KMS-11 (cell line): ENCODE measurements around the gene GNGT1.

Source experiments
- H2AFZ ChIP-seq: fragments of 200-600 bp; sonication (generic); 2 replicates; pipeline ENCODE4 v1.6.1; 2016; ENCODE audit warnings: antibody characterized with exemption, mixed run types, low read depth
- H3K27ac ChIP-seq: fragments of 200-600 bp; sonication (generic); 2 replicates; pipeline ENCODE4 v1.6.1; 2016; ENCODE audit warnings: mild to moderate bottlenecking, mixed run types
- H3K27me3 ChIP-seq: fragments of 200-600 bp; sonication (generic); 2 replicates; pipeline ENCODE4 v1.6.1; 2017; ENCODE audit warnings: mild to moderate bottlenecking, low read depth, mixed run types, moderate library complexity; ENCODE audit not compliant: insufficient read depth
- H3K36me3 ChIP-seq: fragments of 200-600 bp; sonication (generic); 2 replicates; pipeline ENCODE4 v1.6.1; 2017; ENCODE audit warnings: mild to moderate bottlenecking, mixed run types; ENCODE audit not compliant: insufficient read depth
- H3K4me1 ChIP-seq: fragments of 200-600 bp; sonication (generic); 2 replicates; pipeline ENCODE4 v1.6.1; 2016; ENCODE audit warnings: mild to moderate bottlenecking, low read depth, mixed run types; ENCODE audit not compliant: poor library complexity, severe bottlenecking
- H3K4me2 ChIP-seq: fragments of 200-600 bp; sonication (generic); 2 replicates; pipeline ENCODE4 v1.7.0; 2016; ENCODE audit warnings: mild to moderate bottlenecking, mixed run types
- H3K4me3 ChIP-seq: fragments of 200-600 bp; sonication (generic); IDR thresholded peaks from 2 replicates; pipeline ENCODE4 v1.6.1; 2017; ENCODE audit warnings: low read depth, low read length, mixed read lengths; ENCODE audit not compliant: insufficient read depth
- H3K79me2 ChIP-seq: fragments of 200-600 bp; sonication (generic); 2 replicates; pipeline ENCODE4 v1.6.1; 2016; ENCODE audit warnings: low read depth, mixed run types; ENCODE audit not compliant: insufficient read depth
- H3K9ac ChIP-seq: fragments of 200-600 bp; sonication (generic); 2 replicates; pipeline ENCODE4 v1.6.1; 2016; ENCODE audit warnings: mild to moderate bottlenecking, mixed run types
- H4K20me1 ChIP-seq: fragments of 200-600 bp; sonication (generic); 2 replicates; pipeline ENCODE4 v1.6.1; 2016; ENCODE audit warnings: mild to moderate bottlenecking, mixed run types; ENCODE audit not compliant: insufficient read depth
- TF ChIP-seq, protein P1 (sequence below): fragments of 200-600 bp; sonication (generic); conservative IDR thresholded peaks from 2 replicates; pipeline ENCODE4 v1.6.1; 2017; ENCODE audit warnings: low read depth, mild to moderate bottlenecking, antibody characterized with exemption, low read length, moderate library complexity, mixed read lengths

Gene GNGT1

DNA sequence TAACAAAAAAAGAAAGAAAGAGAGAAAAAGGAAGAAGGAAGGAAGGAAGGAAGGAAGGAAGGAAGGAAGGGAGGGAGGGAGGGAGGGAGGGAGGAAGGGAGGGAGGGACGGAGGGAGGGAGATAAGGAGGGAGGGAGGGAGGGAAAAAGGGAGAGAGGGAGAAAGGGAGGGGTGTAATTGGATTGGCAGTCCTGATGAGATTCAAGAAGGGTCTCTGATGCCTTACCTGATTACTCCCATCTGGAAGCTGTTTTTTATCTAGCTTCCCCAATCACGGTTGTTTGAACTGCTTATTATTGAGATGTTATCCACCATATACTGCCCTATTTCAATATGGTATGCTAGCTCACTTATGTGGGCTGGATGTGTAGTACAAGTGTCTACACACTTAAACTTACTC is 42.5 kb downstream of the GNGT1 start:
- H3K27me3 ChIP-seq, result no peaks in the 10 kb centered on the region
- H3K4me3 ChIP-seq, result no peak overlapping the region
- H3K9ac ChIP-seq, result no peak overlapping the region
- no peak overlapping the region for H3K27ac ChIP-seq
- no peaks in the 10 kb centered on the region for H4K20me1 ChIP-seq
- H3K4me1 ChIP-seq, result no peaks in the 10 kb centered on the region
- no peaks in the 10 kb centered on the region for H3K79me2 ChIP-seq
- H3K4me2 ChIP-seq, result no peak overlapping the region
- H2AFZ ChIP-seq, result no peak overlapping the region
- TF ChIP-seq, protein P1, sequence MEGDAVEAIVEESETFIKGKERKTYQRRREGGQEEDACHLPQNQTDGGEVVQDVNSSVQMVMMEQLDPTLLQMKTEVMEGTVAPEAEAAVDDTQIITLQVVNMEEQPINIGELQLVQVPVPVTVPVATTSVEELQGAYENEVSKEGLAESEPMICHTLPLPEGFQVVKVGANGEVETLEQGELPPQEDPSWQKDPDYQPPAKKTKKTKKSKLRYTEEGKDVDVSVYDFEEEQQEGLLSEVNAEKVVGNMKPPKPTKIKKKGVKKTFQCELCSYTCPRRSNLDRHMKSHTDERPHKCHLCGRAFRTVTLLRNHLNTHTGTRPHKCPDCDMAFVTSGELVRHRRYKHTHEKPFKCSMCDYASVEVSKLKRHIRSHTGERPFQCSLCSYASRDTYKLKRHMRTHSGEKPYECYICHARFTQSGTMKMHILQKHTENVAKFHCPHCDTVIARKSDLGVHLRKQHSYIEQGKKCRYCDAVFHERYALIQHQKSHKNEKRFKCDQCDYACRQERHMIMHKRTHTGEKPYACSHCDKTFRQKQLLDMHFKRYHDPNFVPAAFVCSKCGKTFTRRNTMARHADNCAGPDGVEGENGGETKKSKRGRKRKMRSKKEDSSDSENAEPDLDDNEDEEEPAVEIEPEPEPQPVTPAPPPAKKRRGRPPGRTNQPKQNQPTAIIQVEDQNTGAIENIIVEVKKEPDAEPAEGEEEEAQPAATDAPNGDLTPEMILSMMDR, result no peak
- H3K36me3 ChIP-seq, result no peaks in the 10 kb centered on the region

DNA sequence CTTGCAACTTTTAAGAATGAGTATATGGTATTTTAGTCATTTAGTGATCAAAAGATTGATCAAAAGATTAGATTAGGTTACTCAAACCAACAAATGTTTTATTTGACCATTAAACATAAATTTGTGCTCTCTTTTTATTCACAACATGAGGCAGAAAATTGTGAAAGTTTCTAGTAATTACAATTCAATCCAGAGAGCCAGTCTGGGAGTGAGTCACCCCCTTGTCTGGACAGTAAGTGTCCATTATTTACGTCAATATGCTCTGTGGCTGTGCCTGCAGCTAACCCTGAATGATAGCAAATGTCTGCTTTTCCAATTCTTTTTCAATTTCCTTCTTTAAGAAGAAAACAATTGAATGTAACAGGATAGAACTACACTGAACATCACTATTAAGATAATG is 43.1 kb downstream of the GNGT1 start:
- TF ChIP-seq, protein P1, result no peak
- Histone ChIP-seq H3K9ac (no peak overlapping the region), H3K4me2 (no peak overlapping the region)

DNA sequence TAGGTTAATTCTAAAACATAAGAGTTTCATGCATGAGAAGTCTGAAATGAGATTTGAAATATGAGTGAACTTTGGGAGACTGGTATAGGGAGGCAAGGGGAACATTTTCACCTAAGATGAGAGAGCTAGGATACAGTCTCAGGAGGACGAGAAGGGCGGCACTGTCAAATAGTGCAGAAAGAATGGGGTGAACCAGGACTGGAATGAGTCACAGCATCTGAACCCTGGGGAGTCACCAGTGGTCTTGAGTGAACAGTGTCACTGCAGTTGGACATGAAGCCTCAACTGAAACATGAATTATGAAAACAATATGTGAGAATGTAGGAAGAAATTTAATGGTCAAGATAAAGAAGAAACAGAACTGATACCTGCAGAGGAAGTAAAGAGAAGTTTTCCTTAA is 48.9 kb downstream of the GNGT1 start:
- H3K36me3 ChIP-seq, result no peaks in the 10 kb centered on the region
- no peaks in the 10 kb centered on the region for H3K4me1 ChIP-seq
- H3K27me3 ChIP-seq, result no peaks in the 10 kb centered on the region
- H2AFZ ChIP-seq, result no peak overlapping the region
- no peaks in the 10 kb centered on the region for H3K79me2 ChIP-seq
- H3K4me3 ChIP-seq, result no peak overlapping the region
- no peak overlapping the region for H3K27ac ChIP-seq
- TF ChIP-seq, protein P1, result no peak
- no peaks in the 10 kb centered on the region for H4K20me1 ChIP-seq
- H3K9ac ChIP-seq, result no peak overlapping the region
- no peak overlapping the region for H3K4me2 ChIP-seq

More for the DNA sequence above, 43.1 kb downstream of the GNGT1 start:
- Histone ChIP-seq H3K27me3 (no peaks in the 10 kb centered on the region), H3K27ac (no peak overlapping the region), H3K36me3 (no peaks in the 10 kb centered on the region), H3K4me3 (no peak overlapping the region), H4K20me1 (no peaks in the 10 kb centered on the region), H2AFZ (no peak overlapping the region), H3K79me2 (no peaks in the 10 kb centered on the region), H3K4me1 (no peaks in the 10 kb centered on the region)

DNA sequence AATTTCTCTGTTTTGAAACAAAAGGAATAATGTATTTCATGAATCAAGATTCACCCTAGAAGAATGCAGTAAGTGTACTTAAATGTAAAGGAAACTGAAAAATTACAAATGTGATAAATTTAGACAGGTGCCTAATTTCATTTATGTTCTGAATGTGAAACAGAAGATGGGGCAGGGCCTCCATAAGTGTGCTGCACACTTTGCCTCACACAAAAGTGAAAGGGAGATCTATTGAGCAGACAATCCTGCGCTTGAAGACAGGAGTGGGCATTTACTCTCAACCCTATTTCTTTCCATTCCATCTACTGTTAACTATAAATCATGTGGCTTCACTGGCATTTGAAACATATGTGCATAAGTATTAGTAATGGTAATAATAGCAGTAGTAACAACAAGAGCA is 51.4 kb downstream of the GNGT1 start:
- Histone ChIP-seq H2AFZ (no peak overlapping the region), H3K4me1 (no peaks in the 10 kb centered on the region), H3K9ac (no peak overlapping the region), H3K27ac (no peak overlapping the region), H3K79me2 (no peaks in the 10 kb centered on the region), H3K36me3 (no peaks in the 10 kb centered on the region), H3K27me3 (no peaks in the 10 kb centered on the region), H3K4me2 (no peak overlapping the region), H4K20me1 (no peaks in the 10 kb centered on the region), H3K4me3 (no peak overlapping the region)
- TF ChIP-seq, protein P1, result no peak
